KOPT-K1 (cell line): ENCODE data around the gene SLC13A3.

ENCODE experiments used
- H3K27ac ChIP-seq: fragments of 200-600 bp; sonication (generic); 2 replicates; pipeline ENCODE4 v1.5.1; 2016; ENCODE audit warnings: antibody characterized with exemption, mild to moderate bottlenecking, low read depth, low read length; ENCODE audit not compliant: poor library complexity, severe bottlenecking
- H3K36me3 ChIP-seq: fragments of 200-600 bp; sonication (generic); 2 replicates; pipeline ENCODE4 v1.5.1; 2017; ENCODE audit warnings: antibody characterized with exemption, mild to moderate bottlenecking, low read length, moderate library complexity; ENCODE audit not compliant: insufficient read depth
- H3K9me3 ChIP-seq: fragments of 200-600 bp; sonication (generic); 2 replicates; pipeline ENCODE4 v1.5.1; 2017; ENCODE audit warnings: antibody characterized with exemption, low read length, mild to moderate bottlenecking; ENCODE audit not compliant: insufficient read depth, poor library complexity, severe bottlenecking

SLC13A3 gene

DNA sequence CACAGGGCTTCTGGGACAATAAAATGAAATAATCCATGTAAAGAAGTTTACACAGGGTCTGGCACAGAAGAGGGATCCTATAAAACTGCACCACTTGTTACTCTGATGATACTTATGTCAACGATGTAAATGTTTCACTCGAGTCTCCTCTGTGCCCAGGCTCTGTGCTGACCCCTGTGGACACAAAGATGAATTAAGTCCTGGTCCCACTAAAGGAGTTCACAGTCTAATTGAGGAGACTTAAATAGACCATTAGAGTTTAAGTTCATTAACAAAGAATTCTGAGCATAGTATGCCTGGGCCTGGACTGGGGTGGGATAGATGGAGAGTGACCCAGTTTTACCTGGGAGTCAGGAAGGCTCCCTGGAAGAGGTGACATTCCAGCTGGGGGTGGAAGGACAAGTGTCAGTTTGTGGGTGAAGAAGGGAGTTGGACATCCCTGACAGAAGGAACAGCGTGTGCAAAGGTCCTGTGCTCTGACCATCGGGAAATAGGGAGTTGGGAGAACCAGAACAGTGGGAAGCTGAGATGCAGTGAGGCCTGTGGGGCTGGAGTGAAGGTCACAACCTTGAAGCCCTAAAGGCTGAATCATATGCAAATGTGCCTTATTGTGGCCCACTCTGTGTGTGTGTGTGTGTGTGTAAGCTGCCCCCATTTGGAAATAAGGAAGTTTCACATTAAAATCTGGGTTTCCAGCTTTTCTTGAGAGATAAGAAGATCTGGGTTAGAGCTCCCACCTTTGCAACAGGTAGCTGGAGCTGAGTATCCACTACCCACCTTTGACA, 101.9 kb downstream of the SLC13A3 start:
- no peak overlapping the region for H3K27ac ChIP-seq
- no peaks in the 10 kb centered on the region for H3K9me3 ChIP-seq
- no peaks in the 10 kb centered on the region for H3K36me3 ChIP-seq

DNA sequence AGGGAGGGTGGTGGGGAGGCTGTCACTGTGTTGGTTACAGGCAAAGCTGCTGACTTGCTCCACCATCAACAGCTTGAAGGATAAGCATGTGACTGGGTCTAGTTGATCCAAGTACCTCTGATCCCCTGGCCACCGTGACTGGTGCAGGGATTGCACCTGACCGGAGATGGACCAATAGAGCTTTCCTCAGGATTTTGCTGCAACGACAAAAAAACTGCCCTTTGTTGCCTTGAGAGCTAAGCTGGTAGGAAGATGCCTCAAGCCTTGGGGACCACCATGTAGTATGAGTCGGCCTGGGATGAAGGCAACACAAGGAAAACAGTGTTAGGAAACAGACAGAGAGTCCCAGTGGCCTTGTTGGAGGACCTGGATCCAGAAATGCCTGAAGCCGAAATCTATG, 102.6 kb downstream of the SLC13A3 start:
- H3K9me3 ChIP-seq, result no peaks in the 10 kb centered on the region
- H3K27ac ChIP-seq, result no peak overlapping the region
- no peaks in the 10 kb centered on the region for H3K36me3 ChIP-seq

DNA sequence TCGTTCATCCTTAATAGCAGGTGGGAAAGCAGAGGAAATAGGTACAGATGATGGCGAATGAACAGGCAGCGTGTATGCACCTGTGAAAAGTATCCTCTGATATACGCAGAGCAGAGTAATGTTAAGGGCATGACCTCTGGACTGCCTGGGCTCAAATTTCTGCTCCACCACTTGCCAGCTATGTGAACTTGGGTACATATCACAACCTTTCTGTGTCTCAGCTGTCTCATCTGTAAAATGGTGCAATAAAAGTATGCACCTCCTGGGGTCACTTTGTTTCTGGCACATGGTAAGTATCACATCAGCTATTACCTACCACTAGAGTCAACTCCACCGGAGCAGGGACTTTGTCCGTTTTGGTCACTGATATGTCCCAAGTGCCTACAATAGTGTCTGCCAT, 103.3 kb downstream of the SLC13A3 start:
- no peak overlapping the region for H3K27ac ChIP-seq
- no peaks in the 10 kb centered on the region for H3K36me3 ChIP-seq
- no peaks in the 10 kb centered on the region for H3K9me3 ChIP-seq

DNA sequence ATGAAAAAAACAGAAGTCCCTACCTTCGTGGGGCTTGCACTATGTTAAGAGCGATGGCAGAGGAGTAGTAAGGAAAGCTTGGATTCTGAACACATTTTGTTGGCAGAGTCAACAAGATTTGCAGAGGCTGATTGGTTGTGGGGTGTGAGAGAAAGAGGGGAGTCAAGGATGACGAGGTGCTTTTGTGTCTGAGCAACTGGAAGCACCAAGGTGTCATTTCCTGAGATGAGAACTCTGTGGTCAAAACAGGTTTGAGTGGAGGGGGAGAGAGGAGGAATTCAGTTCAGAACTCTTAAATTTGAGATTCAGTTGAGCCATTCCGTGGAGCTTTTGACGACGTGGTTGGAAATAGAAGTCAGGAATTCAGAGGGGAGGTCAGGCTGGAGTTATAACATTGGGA, 104.3 kb downstream of the SLC13A3 start:
- H3K36me3 ChIP-seq, result no peaks in the 10 kb centered on the region
- no peak overlapping the region for H3K27ac ChIP-seq
- no peaks in the 10 kb centered on the region for H3K9me3 ChIP-seq

DNA sequence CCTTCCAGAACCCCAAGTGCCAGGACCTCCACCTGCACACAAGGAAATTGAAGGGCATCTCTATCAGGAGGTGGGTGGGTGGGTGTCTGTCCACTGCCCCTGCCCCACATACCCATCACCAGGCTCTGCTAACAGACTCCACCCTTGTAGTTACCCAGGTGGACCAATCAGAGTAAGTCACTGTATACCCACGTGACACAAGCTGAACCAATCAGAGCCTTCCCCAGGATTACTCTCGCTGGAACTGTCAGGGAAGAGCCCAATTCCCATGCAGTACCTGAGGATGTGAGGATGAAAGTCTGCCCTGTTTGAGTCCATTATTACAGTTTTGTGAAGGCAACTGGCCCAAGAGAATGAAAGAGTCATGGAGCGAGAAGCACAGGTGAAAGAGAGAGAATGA, 105.0 kb downstream of the SLC13A3 start:
- Histone ChIP-seq H3K36me3 (no peaks in the 10 kb centered on the region), H3K9me3 (no peaks in the 10 kb centered on the region), H3K27ac (peak overlapping the region; percentile 61)

DNA sequence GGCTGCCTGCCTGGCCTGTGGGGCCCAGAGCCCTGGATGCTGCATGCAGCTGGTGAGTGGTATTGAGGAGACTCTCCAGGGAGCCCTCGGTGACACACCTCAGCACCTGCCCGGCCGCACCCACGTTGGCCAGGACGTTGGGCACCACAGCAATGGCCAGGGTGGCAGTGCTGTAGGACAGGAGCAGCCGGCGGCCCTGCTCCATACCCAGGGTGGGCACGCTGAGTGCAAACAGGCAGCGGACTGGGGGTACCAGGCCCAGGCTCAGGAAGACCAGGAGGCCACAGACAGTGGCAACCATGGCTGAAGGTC, 105.5 kb downstream of the SLC13A3 start:
- Histone ChIP-seq H3K36me3 (no peaks in the 10 kb centered on the region), H3K27ac (peak overlapping the region; percentile 61), H3K9me3 (no peaks in the 10 kb centered on the region)

DNA sequence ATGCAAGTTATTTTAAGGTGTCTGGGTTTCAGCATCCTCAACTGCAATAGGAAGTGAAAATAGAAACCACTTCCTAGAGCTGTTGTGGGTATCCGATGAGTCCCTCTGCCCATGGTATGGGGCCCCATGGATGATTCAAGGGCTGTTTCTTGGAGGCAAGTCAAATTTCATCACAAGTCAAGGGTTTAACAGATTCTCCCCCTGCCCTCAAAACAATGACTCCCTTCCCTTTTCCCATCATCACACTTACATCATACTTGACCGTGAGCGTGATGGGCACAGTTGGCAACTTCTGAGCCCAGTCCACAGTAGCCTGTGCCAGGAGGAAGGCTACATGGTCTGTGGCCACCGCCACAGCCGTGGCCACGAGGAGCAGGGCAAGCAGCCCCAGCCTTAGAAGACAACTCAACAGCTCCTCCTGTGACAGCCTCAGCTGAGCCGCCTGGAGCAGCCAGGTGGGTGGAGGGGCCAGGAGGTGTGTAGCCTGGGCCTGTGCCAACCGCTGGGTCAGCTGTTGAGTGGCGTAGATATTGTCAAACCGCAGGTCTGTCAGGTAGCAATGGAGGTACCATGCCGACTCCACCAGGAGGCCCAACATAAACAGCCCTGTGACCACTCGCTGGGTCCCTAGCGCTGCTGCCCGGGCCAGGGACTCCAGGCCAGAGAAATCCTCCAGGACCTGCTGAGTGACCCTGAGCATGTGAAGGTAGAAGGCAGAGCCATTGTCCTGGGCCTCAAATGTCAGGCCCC, 106.0 kb downstream of the SLC13A3 start:
- H3K27ac ChIP-seq, result peak overlapping the region; percentile 61
- no peaks in the 10 kb centered on the region for H3K9me3 ChIP-seq
- H3K36me3 ChIP-seq, result no peaks in the 10 kb centered on the region

DNA sequence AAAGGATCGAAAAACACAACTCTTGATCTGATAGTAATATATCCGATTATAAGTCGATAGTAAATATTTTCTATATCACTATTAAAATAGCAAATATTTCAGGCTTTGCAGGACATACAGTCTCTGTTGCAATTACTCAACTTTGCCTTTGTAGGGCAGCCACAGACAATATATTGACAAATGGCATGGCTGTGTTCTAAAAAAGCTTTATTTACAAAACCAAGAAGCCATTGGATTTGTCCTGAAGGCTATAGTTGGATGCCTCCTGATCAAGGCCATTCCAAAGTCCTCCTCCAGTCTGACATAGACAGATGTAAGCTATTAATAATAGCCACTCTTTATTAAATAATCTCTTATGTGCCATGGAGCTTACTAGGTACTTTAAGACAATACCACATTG, 106.7 kb downstream of the SLC13A3 start:
- Histone ChIP-seq H3K36me3 (no peaks in the 10 kb centered on the region), H3K27ac (peak overlapping the region; percentile 61), H3K9me3 (no peaks in the 10 kb centered on the region)

DNA sequence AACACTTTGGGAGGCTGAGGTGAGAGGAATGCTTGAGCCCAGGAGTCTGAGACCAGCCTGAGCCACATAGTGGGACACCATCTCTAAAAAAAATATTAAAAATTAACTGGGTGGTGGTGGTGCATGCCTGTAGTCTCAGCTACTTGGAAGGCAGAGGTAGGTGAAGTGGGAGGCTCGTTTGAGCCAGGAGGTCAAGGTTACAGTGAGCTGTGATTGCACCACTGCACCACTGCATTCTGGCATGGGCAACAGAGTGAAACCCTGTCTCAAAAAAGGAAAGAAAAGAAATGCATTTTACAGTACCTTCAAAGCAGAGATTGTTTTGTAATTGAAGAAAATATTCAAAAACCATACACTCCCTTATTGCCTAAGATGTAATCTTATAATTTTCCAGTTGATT, 107.3 kb downstream of the SLC13A3 start:
- Histone ChIP-seq H3K36me3 (no peaks in the 10 kb centered on the region), H3K27ac (no peak overlapping the region)

DNA sequence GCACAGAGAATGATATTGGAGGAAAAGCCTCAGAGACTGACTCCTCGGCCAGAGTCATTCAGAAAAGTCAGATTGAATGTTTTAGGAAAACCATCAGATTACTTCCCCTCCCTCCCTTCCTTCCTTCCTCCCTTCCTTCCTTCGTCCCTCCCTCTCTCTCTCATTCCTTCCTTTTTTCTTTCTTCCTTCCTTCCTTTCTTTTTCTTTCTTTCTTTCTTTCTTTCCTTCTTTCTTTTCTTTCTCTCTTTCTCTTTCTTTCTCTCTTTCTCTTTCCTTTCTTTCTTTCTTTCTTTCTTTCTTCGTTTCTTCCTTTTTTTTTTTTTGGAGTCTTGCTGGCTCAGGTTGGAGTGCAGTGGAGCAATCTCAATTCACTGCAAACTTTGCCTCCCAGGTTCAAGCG, 108.2 kb downstream of the SLC13A3 start:
- Histone ChIP-seq H3K9me3 (no peaks in the 10 kb centered on the region), H3K36me3 (no peaks in the 10 kb centered on the region), H3K27ac (no peak overlapping the region)

More for the DNA sequence above, 107.3 kb downstream of the SLC13A3 start:
- H3K9me3 ChIP-seq, result no peaks in the 10 kb centered on the region

DNA sequence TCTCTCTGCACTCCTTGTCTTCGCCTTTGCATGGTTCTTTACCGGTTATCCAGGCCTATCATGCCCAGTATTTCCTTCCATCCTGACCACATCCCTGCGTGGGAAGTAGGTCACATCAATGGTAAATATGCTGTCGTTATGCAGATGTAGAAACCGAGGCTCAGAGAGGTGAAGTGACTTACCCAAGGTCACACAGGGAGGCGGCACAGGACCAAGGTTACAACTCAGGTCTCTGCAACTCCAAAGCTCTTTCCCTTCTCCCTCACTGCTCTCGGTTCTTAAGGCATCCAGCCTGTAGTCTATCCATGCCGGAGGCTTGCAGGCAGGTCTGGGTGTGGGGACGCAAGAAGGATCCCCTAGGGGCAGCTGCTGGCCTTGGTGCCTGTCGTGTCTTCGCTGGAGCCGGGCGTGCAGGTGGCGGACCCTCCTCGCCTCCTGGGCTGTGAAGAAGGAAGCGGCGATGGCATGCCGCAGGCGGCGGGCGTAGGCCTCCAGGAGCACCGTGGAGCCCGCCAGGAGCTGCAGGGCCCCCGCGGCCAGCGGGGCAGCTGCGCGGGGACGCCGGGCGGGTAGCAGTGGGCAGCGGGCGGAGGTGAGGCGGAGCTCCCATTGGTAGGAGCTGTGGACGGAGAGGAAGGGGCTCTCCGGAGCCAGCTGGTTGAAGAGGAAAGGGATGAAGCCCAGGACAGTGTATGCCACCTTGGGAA, 109.9 kb downstream of the SLC13A3 start:
- no peaks in the 10 kb centered on the region for H3K9me3 ChIP-seq
- no peak overlapping the region for H3K27ac ChIP-seq
- H3K36me3 ChIP-seq, result no peaks in the 10 kb centered on the region

DNA sequence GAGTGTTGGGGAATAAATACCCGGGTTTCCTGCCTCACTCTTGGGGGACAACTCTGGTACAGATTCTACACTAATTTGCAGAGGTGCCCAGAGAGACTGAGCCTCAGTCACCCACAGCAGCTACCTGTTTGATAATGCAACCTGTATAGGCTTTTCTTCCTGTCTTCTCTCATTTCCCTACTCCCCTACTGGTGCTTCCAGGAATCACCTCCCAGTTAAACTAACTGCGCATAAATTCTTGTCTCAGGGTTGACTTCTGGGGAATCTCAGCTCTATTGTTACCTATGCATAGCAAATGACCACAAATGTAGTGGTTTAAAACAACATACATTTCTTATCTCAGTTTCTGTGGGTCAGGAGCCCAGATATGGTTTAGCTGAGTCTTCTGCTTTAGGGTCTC, 112.1 kb downstream of the SLC13A3 start:
- Histone ChIP-seq H3K27ac (no peak overlapping the region), H3K9me3 (peaks cover 6% of the 10 kb centered on the region), H3K36me3 (no peaks in the 10 kb centered on the region)

DNA sequence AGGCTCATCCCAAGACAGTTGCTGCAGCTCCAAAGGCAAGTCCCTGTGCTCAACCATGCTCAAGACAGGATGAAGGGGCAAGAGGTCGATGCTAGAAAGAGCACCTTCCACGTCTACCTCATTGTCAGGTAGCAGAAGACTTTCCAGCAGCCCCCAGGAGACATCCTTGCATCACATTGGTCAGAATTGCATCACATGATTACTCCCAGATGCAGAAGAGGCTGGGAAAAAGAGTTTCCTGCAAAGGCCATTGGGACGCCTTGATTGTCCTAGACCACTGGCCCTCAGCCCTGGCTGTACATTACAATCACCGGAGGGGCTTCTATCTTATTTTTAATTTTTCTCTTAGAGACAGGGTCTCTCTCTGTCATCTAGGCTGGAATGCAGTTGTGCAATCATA, 120.6 kb downstream of the SLC13A3 start:
- peaks cover 8% of the 10 kb centered on the region for H3K9me3 ChIP-seq
- no peak overlapping the region for H3K27ac ChIP-seq
- no peaks in the 10 kb centered on the region for H3K36me3 ChIP-seq

DNA sequence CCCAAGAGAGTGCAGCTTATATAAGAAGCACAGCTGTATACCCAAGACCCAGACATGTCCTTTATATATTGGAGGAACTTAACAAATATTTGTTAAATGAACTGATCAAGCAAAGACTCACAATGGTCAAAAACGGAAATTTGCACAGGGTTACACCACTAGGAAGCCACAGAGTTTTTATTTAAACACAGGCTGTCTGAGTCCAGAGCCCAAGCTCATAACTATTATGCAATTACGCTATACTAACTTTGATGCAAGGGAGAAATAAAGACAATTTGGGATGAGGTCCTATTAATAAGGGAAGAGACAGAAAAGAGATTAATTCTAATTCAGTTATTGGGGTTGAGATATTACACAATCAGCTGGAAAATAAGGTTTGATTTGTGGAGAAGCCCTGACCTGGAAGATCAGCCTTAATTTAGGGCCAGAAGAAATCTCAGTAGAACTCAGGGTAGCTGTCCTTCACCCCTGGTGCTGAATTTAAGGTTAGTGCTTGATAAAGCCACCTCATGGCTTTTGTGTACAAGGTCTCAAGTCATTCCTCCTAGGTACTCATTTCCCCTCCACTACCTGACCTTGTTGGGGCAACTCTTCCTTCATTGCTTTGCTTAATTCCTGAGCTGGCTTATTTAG, 127.4 kb downstream of the SLC13A3 start:
- H3K9me3 ChIP-seq, result no peaks in the 10 kb centered on the region
- no peak overlapping the region for H3K27ac ChIP-seq
- no peaks in the 10 kb centered on the region for H3K36me3 ChIP-seq

DNA sequence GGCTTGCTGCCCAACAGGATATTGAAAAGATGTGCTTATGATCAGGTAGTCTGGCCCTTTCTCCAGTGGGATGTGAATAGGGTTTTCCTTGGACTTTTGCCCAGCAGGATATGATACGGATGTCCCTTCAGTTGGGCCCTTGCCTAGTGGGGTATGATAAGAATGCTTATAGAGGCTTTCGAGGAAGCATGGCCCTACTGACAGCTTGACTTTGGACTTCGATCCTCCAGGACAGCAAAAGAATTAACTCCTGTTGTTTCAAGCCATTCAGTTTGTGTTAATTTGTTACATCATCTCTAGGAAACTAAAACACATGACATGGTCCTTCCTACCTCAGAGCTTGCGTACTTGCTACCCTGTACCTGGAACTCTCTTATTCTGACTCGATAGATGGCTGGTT, 128.2 kb downstream of the SLC13A3 start:
- Histone ChIP-seq H3K9me3 (no peaks in the 10 kb centered on the region), H3K27ac (no peak overlapping the region), H3K36me3 (no peaks in the 10 kb centered on the region)
